Mesothelial cell of epicardium (in vitro differentiated cells): ENCODE measurements around the gene MPDZ. TPM values are rescaled to one million over a fixed set of nuclear protein-coding genes. Genes with fewer than 3 reads are reported as not detected.

Experiments
- DNase-seq, 2 experiments: peaks; one replicate each; pipeline ENCODE4 v3.0.0; 2021; ENCODE audit warnings: low spot score in 2 of 2; ENCODE audit not compliant: unreplicated experiment in 2 of 2
- H3K27ac Mint-ChIP-seq: 2 replicates; pipeline ENCODE4 v1.8.0; 2021; ENCODE audit warnings: mixed read lengths
- H3K27me3 Mint-ChIP-seq: 2 replicates; pipeline ENCODE4 v1.8.0; 2021; ENCODE audit warnings: low read depth, mixed read lengths
- H3K36me3 Mint-ChIP-seq: 2 replicates; pipeline ENCODE4 v1.8.0; 2021; ENCODE audit warnings: mixed read lengths
- H3K4me1 Mint-ChIP-seq: 2 replicates; pipeline ENCODE4 v1.8.0; 2021; ENCODE audit warnings: mixed read lengths
- H3K4me3 Mint-ChIP-seq: 2 replicates; pipeline ENCODE4 v1.8.0; 2021; ENCODE audit warnings: mild to moderate bottlenecking, moderate library complexity, mixed read lengths
- H3K9me3 Mint-ChIP-seq: 2 replicates; pipeline ENCODE4 v1.8.0; 2021; ENCODE audit warnings: mixed read lengths
- total RNA-seq: library from RNA; stranded (reverse); gene quantifications from 3 replicates; pipeline ENCODE4 v1.2.1, GENCODE V29; 2021
- TF ChIP-seq, protein P1 (sequence below): fragments of 200-600 bp; sonication (generic); IDR thresholded peaks from one replicate; pipeline ENCODE4 v1.5.0; 2021; ENCODE audit warnings: antibody characterized with exemption; ENCODE audit not compliant: unreplicated experiment

MPDZ gene
- total RNA-seq, 1 donor from 2014 or later, result 187 TPM

GRCh38 chr9:13083963-13084528, 195.4 kb downstream of the MPDZ start:
- H3K4me3 Mint-ChIP-seq, result no peak overlapping the region

DNA sequence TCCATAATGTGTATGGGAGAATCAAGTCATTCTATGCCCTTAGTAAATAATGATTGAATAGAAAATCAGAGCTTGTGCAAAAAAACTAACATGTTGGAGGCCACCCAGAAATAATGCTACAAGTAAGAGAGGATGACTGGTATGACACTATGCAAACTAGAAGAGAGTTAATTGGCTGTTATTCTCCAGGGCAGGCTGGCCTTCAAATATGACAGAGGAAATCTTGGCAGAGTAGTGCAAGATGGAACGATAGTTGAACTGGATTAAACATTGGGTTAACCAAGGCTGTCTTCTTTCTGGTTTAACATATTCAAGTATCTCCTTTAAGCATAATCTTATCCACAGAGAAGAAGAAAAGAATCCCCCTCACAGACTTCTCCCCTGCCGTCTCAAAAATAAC, 196.1 kb downstream of the MPDZ start:
- no peak for DNase-seq
- Mint-ChIP-seq H3K27me3 (no peaks in the 10 kb centered on the region), H3K36me3 (peaks cover 8% of the 10 kb centered on the region), H3K9me3 (peaks cover 11% of the 10 kb centered on the region), H3K4me3 (no peak overlapping the region), H3K27ac (peak overlapping the region; percentile 71), H3K4me1 (peaks cover 28% of the 10 kb centered on the region)
- TF ChIP-seq, protein P1, sequence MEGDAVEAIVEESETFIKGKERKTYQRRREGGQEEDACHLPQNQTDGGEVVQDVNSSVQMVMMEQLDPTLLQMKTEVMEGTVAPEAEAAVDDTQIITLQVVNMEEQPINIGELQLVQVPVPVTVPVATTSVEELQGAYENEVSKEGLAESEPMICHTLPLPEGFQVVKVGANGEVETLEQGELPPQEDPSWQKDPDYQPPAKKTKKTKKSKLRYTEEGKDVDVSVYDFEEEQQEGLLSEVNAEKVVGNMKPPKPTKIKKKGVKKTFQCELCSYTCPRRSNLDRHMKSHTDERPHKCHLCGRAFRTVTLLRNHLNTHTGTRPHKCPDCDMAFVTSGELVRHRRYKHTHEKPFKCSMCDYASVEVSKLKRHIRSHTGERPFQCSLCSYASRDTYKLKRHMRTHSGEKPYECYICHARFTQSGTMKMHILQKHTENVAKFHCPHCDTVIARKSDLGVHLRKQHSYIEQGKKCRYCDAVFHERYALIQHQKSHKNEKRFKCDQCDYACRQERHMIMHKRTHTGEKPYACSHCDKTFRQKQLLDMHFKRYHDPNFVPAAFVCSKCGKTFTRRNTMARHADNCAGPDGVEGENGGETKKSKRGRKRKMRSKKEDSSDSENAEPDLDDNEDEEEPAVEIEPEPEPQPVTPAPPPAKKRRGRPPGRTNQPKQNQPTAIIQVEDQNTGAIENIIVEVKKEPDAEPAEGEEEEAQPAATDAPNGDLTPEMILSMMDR, result no peak

More at GRCh38 chr9:13083963-13084528, 195.4 kb downstream of the MPDZ start:
- H3K27ac Mint-ChIP-seq, result peak overlapping the region; percentile 71
- TF ChIP-seq, protein P1, result no peak
- H3K27me3 Mint-ChIP-seq, result no peaks in the 10 kb centered on the region
- H3K36me3 Mint-ChIP-seq, result peaks cover 8% of the 10 kb centered on the region
- H3K9me3 Mint-ChIP-seq, result peaks cover 11% of the 10 kb centered on the region
- no peak for DNase-seq
- peaks cover 35% of the 10 kb centered on the region for H3K4me1 Mint-ChIP-seq

DNA sequence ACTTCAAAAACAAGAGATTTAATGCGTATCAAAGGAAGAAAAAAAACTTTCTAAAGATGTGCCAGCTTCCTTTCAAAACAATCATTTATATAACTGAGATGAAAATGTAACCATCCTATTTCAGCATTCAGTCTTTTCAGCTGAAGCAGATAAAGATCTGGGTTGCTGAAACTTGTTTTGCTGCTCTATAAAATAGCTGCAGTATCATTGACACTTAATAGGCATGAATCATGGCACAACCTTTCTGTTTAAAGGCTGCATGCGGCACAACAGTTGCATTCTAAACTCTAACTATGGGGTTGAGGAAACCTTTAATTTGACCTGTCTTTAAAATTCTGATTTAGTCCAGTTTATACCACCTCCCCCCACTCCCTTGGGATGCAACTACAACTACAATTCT, 196.7 kb downstream of the MPDZ start:
- Mint-ChIP-seq H3K4me3 (no peak overlapping the region), H3K4me1 (peaks cover 25% of the 10 kb centered on the region), H3K27ac (no peak overlapping the region), H3K27me3 (no peaks in the 10 kb centered on the region), H3K36me3 (peaks cover 8% of the 10 kb centered on the region), H3K9me3 (peaks cover 11% of the 10 kb centered on the region)
- DNase-seq, result no peak
- TF ChIP-seq, protein P1, result no peak

DNA sequence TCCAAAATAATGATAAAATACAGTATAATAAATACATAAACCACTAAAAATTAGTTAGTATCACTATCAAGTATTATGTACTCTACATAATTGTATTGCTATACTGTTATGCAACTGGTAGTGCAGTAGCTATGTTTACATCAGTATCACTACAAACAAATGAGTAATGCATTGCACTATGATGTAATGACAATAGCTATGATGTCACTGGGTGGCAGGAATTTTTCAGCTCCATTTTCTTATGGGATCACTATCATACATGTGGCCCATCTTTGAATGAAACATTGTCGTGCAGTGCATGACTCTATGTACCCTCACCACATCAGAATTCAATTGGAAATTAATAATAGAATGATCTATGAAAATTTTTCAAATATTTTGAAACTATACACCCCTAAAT, 201.3 kb downstream of the MPDZ start:
- DNase-seq, result no peak
- H3K4me3 Mint-ChIP-seq, result no peak overlapping the region

DNA sequence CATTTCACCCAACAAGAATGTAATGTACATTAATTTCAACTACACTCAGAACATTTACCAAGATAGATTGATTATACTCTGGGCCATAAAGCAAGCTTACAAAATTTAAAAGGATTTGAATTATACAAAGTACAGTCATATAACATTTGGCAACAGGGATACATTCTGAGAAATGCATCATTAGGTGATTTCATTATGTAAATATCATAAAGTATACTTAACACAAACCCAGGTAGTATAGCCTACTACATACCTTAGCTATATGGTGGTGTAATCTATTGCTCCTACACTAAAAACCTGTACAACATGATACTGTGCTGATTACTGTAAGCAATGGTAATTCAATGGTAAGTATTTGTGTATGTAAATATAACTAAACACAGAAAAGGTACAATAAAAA, 202.9 kb downstream of the MPDZ start:
- Mint-ChIP-seq H3K27ac (no peak overlapping the region), H3K4me3 (no peak overlapping the region), H3K4me1 (no peaks in the 10 kb centered on the region), H3K27me3 (no peaks in the 10 kb centered on the region), H3K9me3 (peaks cover 37% of the 10 kb centered on the region), H3K36me3 (peaks cover 13% of the 10 kb centered on the region)
- no peak for DNase-seq
- TF ChIP-seq, protein P1, result no peak

More for the DNA sequence above, 201.3 kb downstream of the MPDZ start:
- Mint-ChIP-seq H3K27me3 (no peaks in the 10 kb centered on the region), H3K9me3 (peaks cover 34% of the 10 kb centered on the region), H3K36me3 (peaks cover 16% of the 10 kb centered on the region), H3K27ac (no peak overlapping the region), H3K4me1 (peaks cover 10% of the 10 kb centered on the region)
- TF ChIP-seq, protein P1, result no peak

GRCh38 chr9:13071921-13072320, 207.6 kb downstream of the MPDZ start:
- H3K4me3 Mint-ChIP-seq, result no peak overlapping the region
- H3K9me3 Mint-ChIP-seq, result peaks cover 45% of the 10 kb centered on the region
- H3K27me3 Mint-ChIP-seq, result no peaks in the 10 kb centered on the region
- H3K4me1 Mint-ChIP-seq, result peaks cover 9% of the 10 kb centered on the region
- no peak overlapping the region for H3K27ac Mint-ChIP-seq
- peaks cover 13% of the 10 kb centered on the region for H3K36me3 Mint-ChIP-seq
- no peak for DNase-seq
- TF ChIP-seq, protein P1, result no peak
